ENCODE data around the gene FAM151A. TPM values are rescaled to one million over a fixed set of nuclear protein-coding genes. Genes with fewer than 3 reads are reported as not detected.

FAM151A gene
- total and polyA plus RNA-seq, 2 of the 13 experiments (the other 11 are each of a cell fraction or from before 2014, with no cell fraction given): 0.29 to 3.6 TPM

GRCh38 chr1:54651608-54652007 lies 28.3 kb upstream of the FAM151A start (continued):
- TF ChIP-seq ESRRA (CRISPR knock-in tag; IDR thresholded peaks at IDR 0.05; ENCODE audit: low read depth) (peak; percentile 96), FOXA3 (CRISPR knock-in tag; IDR thresholded peaks at IDR 0.05) (0 out of 2 replicates have a peak, but pooled peaks have one; percentile 14), ZNF782 (CRISPR knock-in tag; IDR thresholded peaks at IDR 0.05; ENCODE audit: borderline replicate concordance) (no peak), ZNF646 (CRISPR knock-in tag; IDR thresholded peaks at IDR 0.05) (peak; percentile 78), NCOR1 (IDR thresholded peaks at IDR 0.05; ENCODE audit: borderline replicate concordance, low read length) (0 out of 2 replicates have a peak, but pooled peaks have one; percentile 21), ZNF710 (CRISPR knock-in tag; IDR thresholded peaks at IDR 0.05; ENCODE audit: borderline replicate concordance) (peak; percentile 28; the same call in 1 of the 2 replicates), MLX (CRISPR knock-in tag; IDR thresholded peaks at IDR 0.05) (no peak), ZNF292 (CRISPR knock-in tag; IDR thresholded peaks at IDR 0.05; ENCODE audit: borderline replicate concordance, low read depth) (peak; percentile 25; the same call in 1 of the 2 replicates), FOXP4 (CRISPR knock-in tag; IDR thresholded peaks at IDR 0.05) (0 out of 2 replicates have a peak, but pooled peaks have one; percentile 25), RXRB (CRISPR knock-in tag; IDR thresholded peaks at IDR 0.05; ENCODE audit: borderline replicate concordance) (peak; percentile 46), CSRNP1 (CRISPR knock-in tag; IDR thresholded peaks at IDR 0.05) (no peak)

All from HepG2 (cell line).